Stimulated activated CD8-positive, alpha-beta memory T cell treated with anti-CD3 and anti-CD28 coated beads, Interleukin-15, amount 100 ng/mL, for 1 hour (primary cell): ENCODE data around the gene TP53BP2.
"Not testable (repeated sequence)": the region's sequence is repeated elsewhere in the genome, so short reads cannot be mapped to it uniquely, and the experiment has no call there.

ENCODE experiments used
- DNase-seq: peaks from one replicate; pipeline ENCODE4 v3.0.0-alpha.2; 2020; ENCODE audit warnings: low read depth

TP53BP2 gene

DNA sequence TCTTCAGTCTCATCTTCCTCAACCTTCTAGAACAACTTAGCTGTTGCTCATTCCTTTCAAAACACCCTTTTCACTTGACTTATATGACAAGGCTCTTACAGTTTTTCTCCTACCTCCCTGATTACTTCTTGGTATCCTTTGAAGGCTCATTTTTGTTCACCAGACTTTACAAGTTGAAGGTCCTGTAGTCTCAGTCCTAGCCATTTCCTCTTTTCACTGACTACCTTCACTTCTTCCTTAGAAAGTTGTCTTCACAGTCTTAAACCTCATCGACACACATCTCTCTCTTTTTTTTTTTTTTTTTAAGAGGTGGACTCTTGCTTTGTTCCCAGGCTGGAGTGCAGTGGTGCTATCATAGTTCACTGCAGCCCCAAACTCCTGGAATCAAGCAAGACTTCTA, 6.6 kb upstream of the TP53BP2 start:
- no peak for DNase-seq

DNA sequence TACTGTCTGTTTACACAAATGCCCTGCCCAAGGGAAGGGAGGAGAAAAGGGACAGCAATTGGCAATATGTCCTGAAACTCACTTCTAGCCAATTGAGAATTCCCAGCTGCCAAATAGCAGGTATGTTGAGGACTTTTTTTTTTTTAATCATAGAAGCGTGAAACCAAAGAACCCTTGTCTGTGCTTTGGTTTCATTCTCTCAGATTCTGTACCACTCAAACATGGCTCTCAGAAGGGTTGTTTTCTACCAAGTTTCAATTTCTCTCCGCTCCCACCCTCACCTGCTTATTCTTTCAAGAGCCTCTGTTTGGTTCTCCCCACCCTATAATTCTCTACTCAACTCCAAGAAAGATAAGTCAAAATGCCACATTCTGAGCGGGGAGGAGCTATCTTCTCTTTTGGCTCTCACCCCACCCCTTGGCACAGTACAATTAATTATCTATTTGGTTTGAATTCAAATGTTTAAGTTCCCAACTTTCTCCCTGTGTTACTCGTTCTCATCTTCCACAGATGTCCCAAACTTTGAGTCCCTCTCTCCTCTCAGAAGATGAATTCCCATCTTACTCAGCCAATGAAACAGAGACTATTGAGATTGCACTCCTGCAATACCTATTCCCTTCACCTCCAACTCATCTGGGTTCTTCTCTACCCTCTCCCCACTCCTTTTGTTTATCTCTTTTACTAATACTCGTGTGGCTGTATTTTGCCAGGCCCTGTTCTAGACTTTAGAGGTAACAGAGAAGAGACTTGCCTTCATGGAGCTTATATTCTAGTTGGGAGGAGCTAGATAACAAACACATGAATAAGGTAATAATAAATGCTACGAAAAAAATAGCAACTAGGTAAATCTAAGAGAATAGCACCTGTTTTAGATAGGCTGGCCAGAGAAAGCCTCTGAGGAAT, 3.9 kb upstream of the TP53BP2 start:
- DNase-seq = no peak

DNA sequence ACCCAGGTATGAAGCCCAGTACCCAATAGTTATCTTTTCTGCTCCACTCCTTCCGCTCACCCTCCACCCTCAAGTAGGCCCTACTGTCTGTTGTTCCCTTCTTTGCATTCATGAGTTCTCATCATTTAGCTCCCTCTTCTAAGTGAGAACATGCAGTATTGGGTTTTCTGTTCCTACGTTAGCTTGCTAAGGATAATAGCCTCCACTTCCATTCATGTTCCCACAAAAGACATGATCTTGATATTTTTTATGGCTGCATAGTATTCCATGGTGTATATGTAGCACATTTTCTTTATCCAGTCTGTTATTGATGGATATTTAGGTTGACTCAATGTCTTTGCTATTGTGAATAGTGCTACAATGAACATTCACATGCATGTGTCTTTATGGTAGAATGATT, 2.8 kb upstream of the TP53BP2 start:
- no peak for DNase-seq

DNA sequence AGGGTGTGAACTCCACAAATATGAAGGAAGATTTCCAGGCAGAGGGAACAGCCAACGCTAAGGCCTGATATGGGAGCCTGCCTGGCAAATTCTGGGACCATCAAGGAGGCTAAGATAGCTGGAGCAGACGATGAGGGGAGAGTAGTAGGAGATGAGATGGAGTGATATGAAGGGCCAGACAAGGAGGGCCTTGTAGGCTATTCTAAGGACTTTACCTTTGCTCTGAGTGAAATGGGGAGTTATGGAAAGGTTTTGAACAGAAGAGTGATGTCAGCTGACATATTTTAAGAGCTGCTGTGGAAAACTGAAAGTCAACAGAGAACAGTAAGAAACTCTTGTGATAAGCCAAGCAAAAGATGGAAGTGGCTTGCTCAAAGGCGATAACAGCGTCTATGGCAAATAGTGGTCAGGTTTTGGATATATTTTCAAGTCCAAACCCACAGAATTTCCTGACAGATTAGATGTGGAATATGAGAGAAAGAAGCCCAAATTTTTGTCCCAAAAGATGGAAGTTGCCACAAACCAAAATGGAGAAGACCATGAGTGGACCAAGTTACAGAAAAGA, 2.1 kb upstream of the TP53BP2 start:
- no peak for DNase-seq

DNA sequence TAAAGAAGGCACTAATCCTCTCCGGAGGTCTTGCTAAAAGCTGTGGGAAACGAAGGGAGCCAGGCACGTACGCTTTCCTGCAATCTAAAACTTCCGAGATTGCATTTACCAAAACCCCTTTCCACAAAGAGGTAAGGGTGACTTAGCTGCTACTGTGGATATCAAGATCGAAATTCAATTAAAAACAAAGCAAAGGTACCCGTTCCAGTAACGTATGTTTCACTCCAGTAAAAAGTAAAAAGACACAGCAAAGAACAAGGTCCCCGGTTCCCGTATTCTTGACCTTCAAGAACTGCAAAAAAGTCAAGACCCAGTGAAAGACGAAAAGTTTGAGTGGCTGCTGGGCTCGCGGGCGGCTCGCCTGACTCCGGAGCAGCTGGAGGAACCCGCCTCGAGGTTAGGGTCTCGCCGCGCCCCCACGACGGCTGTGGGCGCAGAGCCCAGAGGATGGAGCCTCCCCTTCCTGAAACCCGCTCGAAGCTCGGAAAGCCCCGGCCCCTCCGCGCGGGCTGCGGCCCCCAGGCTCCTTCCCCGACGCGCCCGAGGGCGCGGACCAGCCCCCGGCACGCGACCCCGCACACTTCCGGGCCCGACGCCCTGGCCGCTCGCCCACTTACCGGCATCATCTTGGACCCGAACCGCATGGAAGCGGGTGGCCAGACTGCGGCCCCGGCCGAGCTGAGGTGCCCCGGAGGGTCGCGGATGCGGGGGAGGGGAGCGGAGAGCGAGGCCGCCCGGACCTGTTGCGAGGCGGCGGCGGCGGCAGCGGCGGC, 524 bp downstream of the TP53BP2 start:
- DNase-seq = peak; percentile 13

DNA sequence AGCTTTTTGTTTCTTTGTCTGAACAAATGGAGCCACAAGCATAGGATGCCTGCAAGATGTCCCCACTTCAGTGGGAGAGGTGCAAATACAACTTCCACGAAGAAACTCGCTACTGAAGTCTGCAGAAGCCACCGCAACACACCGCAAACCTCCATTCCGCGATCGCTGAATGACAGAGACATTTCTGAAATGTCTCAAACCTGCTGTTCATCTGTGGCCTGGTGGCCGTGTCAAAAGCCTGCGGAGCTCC, 1.0 kb downstream of the TP53BP2 start:
- DNase-seq = no peak

DNA sequence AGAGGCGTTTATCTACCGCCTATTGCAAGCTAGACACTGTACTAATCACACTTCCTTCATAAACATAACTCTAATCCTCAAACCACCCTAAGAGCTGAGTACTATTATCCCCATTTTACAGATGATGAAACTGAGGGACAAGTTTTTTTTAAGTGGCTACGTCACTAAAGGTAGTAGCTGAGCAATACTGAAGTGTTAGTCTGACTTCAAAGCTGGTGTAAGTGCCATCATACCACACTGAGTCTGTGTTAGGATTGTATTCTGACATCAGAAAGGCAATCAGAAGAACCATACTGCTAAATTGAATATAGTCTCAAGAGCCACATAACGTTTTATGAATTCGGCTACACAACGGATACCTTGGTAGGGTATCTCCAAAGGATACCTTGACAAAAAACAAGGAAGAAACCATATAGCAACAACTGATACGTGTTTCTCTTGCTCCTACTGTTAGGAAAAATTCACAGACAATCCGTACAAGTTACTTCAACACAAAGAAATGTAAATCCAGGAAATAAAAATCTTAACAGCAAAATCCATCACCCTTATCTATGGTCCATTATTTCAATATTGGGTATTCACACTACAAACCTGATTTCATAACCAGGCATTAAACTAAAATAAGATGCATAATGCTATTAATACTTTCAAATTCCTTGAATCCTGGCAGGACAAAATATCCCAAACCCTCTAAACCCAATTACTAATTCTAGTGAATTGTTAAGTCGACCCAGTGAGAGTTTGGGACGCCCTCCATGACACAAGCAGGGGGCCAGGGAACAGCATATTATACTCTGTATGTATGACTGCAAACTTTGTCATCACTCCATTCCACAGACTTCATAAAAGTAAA, 1.6 kb downstream of the TP53BP2 start:
- no peak for DNase-seq

DNA sequence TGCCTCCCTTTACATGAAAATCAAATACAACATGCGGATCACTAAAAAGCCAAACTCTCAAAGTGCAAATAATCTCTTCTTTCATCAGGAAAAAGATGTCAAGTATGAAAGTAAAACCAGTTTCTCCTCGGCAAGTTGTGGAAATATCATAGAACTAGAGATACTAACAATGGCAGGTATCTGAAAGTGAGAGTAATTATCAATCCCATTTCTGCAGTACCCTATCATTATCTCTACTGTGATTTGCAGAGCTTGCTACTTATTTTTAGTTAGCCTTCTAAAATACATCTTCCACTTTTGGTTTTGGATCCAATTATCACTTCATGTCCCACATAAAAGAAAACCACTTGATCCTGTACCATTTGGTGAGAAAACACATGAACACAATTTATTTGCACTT, 3.0 kb downstream of the TP53BP2 start:
- DNase-seq = no peak

DNA sequence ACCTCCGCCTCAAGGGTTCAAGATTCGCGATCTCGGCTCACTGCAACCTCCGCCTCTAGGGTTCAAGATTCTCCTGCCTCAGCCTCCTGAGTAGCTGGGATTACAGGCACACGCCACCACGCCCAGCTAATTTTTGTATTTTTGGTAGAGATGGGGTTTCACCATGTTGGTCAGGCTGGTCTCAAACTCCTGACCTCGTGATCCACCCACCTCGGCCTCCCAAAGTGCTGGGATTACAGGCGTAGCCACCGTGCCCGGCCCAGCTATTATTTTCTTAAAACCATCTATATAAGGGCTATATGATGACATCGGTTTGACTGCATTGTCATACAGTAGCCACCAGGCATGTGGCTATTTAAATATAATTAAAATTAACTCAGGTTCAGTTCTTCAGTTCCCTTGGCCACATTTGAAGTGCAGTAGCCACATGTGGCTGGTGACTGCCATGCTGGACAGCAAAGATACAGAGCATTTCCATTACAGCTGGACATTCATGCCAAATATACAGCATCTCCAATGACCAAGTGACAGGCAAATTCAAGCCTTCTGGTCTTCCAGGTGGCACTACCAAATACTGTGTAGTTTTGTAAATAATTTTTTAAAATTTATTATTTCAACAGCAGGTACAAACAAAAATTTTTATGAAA, 3.6 kb downstream of the TP53BP2 start:
- not testable (repeated sequence) for DNase-seq

DNA sequence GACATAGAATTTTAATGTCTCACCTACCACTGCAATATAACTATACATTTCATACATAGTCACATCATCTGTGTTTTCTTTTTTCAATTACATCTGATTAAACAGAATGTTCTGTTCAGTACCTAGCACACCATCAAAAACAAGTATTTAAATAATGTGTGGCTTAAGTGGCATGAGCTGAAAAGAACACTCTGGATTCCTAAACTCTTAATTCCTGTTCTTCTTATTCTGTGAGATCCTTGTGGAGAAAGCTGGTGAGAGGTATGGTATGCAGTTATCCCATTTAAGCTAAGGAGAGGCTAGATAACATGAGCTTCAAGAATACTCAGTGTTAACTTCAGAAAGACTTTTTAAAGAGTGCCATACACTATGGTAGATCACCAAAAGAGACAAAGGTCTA, 5.5 kb downstream of the TP53BP2 start:
- no peak for DNase-seq

DNA sequence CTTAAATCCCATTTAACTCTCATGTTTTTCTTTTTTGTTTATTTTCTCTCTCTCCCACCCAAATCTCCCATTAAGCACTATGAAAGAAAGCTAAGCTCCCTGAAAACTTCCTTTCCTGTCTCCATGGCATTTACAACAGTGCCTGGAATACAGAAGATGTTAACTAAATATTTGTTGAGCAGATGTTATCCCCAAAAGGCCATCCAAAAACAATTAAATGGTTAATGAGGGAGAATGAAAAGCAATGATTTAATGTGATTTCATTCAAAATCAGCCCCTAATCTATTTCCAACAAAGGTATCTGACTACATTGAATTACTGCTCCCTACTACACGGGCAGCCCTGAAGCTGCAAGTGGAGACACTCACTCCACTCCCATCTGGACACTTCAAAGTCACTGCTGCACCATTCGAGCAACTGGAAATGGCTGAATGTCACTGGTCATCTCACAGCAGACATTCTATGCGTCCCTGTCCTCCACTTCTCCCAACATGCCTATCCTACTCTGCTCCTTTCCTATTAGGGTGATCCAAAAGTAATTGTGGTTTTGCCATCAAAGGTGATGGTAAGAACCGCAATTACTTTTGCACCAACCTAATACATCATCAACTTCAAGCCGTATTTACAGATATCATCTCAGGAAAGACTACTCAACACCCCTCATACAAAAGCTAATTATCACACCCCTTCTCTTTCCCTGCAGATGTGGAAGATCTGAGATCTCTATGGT, 7.5 kb downstream of the TP53BP2 start:
- DNase-seq = no peak

DNA sequence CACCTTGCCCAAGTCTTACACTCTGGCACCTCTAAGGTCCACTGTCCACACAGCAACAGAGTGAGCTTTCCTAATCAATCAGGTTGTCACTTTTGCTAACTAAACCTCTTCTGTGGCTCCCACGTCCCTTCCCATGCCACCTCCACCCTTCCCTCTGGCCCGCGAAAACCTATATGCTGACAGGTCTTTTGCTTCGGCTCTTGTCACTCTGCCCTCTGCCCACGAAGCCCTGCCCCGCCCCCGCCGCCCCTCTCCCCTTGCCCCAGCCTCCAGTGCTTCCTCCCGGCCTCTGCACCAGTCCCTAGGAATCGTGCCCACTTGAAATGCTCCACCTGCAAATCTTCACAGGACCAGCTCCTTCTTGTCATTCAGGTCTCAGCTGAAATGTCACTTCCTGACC, 8.1 kb downstream of the TP53BP2 start:
- DNase-seq = no peak

DNA sequence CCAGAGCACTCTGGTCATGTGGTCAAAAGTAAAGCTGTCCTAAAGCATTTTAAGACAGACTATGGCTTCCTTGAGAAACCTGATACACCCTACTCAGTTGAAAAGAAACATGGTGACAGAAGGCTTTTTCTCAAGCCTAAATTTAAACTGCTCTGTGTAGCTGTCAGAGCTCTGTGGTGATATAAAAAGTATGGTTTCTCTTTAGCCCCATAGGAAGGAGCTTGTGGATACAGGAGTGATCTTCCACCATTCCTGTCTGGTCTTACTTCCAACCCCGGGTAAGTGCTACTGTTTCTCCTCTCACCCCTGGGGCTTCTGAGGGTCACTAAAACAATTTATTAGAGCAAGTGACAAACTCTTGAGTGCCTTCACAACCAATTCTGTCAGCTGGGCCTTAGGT, 8.5 kb downstream of the TP53BP2 start:
- no peak for DNase-seq

DNA sequence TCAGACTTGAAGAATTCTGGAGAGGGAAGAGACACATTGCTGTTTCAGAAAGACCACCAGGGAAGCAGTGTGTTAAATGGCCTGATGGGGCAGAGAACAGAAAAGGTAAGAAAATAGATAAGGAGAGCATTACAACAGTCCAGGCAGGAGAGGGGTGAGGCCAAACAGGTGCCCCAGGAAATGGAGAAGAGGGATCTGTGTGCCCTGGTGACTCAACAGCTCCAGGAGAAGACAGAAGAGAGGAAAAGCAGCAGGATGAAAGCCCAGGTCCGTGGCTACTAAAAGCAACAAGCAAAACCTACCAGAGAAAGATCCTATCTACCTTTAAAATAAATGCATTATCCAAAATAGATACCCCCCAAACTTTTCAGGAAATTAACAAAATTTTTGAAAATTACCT, 9.2 kb downstream of the TP53BP2 start:
- no peak for DNase-seq

DNA sequence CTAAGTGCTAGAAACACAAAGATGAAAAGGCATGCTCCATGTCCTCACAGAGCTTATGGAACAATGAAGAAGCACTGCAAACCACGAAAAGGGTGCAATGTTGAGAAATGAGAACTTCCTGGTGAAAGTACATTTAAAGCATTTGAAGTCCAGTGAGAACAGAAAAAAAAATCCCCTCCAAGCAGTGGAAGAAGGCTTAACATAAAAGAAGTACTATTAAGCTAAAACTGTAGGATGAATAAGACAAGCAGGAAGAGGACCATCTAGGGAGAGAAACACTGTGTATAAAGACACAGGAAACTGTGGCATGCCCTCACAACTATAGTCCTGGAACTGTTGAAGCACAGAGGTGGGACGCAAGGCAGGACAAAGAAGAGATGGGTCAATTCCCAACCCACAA, 10.0 kb downstream of the TP53BP2 start:
- no peak for DNase-seq

DNA sequence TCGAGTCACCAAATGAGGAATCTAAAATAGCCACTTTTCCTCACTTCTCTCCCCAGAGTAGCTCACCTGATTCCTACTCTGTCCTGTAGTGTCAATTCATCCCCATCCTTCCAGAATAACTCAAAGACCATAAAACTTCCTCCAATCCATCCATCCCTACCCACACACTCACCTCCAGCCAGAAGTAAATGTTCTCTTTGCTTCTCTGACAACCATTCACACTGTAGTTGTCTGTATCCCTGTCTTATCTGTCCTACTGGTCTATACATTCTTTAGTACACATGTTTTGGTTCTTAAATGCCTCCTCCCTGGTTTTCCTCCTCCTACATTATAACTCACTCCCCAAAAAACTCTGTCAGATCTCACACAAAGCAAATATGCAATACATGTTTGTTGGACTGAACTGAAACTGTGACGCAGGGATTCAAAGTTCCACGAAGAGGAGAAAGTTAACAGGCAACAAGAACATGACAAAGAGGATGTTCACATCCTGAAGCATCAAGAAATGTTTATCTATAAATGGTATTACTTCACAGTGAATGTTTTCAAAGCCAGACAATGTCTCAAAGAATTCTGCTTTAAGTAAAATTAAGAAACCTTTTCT, 11.0 kb downstream of the TP53BP2 start:
- no peak for DNase-seq

DNA sequence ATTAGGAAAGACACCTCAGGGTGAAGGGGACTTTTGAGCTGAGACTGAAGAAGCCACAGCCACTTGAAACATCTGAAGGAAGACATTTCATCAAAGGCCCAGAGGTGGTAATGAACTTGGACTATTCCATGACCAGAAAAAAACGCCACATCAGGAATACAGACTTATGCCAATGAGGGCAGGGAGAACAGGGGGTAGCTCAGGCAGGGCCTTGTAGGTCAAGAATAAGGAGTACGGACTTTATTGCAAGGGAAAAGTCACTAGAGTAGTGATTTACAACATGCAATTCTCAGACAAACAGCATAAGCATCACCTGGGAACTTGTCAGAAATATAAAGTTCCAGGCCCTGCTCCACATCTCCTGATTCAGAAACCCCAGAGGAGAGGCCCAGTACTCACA, 11.8 kb downstream of the TP53BP2 start:
- DNase-seq = no peak

DNA sequence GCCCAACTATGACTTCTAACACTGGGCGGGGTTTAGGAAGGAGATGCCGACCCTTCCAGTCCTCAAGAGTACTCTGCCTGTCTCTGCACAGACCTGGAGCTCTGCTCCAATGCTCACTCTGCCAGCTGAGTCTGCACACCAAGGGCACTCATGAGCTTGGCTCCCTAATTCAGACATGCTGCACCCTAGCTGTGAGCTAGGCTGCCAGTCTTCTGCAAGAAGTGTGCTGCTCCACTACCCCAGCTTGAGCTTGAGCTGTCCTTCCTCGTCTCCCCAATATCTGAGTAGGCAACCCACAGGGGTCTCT, 13.2 kb downstream of the TP53BP2 start:
- no peak for DNase-seq

DNA sequence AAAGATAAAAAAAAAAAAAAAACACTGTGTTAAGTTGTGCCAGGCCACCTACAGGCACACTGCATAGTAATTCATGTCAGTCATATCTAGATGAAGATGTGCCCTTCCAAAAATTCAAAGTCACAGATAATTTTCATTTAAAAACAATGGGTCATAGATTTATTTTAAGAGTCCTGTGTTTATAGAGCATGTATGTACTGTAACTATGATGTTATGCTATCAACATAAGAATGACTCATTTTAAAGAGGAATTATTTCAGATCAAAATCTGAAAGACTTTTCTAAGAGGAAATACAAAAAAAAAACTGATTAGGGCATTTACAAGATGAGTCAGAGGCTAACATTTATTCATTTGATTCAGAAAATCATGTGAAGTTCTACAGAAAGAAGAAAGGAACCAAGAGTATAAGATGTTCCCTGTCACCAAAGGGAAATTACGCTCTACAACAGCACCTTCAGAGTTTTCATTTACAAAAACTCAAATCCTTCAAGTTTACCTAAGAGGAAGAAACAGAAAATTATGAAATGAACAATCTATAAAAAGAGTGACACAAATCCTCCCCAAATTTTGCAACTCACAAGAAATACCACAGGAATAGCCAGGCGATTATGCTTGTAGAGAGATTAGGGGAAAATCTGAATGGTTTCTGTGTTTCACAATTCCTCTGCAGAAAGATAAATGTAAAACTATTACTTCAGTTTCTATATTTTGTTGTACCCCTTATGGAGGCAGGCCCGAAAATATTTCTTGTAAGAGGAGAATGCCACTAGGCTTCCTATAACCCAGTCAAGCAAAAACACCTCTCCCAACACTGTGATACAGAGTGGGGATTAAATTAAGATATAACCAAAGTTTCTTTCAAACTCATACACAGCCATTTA, 13.8 kb downstream of the TP53BP2 start:
- no peak for DNase-seq

DNA sequence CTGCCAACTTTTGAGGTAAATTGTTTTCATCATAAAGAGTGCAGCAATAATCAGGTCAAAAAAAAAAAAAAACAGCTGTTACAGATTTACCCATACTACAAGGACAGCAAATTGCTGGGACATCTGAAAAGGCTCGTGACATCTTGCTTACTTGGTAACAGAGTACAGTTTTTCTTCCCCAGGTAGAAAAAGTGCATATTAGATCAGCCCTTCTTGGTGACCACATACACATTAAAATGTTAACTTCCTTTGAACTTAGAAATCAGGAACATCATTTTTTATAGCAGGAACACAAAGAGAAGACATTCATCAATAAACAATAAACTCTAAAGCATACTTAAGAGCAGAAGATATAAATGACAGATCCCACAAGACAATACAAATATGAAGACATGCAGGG, 16.1 kb downstream of the TP53BP2 start:
- DNase-seq = no peak
